Kidney epithelial cell (primary cell): ENCODE data around the gene CDKN2B-AS1. TPM values are rescaled to one million over a fixed set of nuclear protein-coding genes. Genes with fewer than 3 reads are reported as not detected.
"Not testable (repeated sequence)": the region's sequence is repeated elsewhere in the genome, so short reads cannot be mapped to it uniquely, and the experiment has no call there.

Source experiments
- DNase-seq: peaks from one replicate; pipeline ENCODE4 v3.0.0-alpha.2; 2010; ENCODE audit warnings: low read depth
- H3K27me3 ChIP-seq: 2 replicates; pipeline ENCODE4 v1.6.0; 2011; ENCODE audit warnings: low read length; ENCODE audit not compliant: control insufficient read depth, insufficient read depth
- H3K36me3 ChIP-seq: 2 replicates; pipeline ENCODE4 v1.5.1; 2011; ENCODE audit warnings: low read length; ENCODE audit not compliant: control insufficient read depth, insufficient read depth
- H3K4me3 ChIP-seq: 2 replicates; pipeline ENCODE4 v1.5.1; 2011; ENCODE audit warnings: low read depth, mild to moderate bottlenecking, control low read depth, low read length
- total RNA-seq: library from RNA; depleted of rRNA; stranded (reverse); fragments of >200 nt; gene quantifications from 2 replicates; pipeline ENCODE4 v1.2.3, GENCODE V29; 2015
- TF ChIP-seq, protein P1 (sequence below): IDR thresholded peaks from 2 replicates; pipeline ENCODE4 v1.5.1; 2011; ENCODE audit warnings: mild to moderate bottlenecking, moderate library complexity, low read length, control low read depth, inconsistent platforms; ENCODE audit not compliant: insufficient read depth, poor library complexity, severe bottlenecking

The CDKN2B-AS1 gene
- total RNA-seq, 1 donor from 2014 or later: 0.04 TPM

DNA sequence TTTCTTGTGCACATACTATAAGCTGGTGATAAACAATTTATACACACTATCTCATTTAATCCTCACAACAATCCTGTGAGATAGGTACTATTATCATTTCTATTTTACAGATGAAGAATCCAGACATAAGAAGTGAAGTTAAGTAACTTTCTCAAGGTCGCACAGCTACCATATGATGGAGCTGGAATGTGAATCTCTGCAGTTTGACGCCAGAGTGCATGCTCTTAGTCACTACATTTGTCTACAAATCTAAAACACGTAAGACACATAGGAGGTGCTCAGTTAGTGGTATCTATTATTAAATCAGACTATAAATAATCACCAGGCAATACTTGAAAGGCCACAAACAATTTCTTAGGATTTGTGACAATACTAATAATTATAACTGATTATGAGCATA lies 59.5 kb downstream of the CDKN2B-AS1 start:
- DNase-seq: no peak
- no peak overlapping the region for H3K4me3 ChIP-seq
- no peaks in the 10 kb centered on the region for H3K27me3 ChIP-seq
- H3K36me3 ChIP-seq: no peaks in the 10 kb centered on the region
- TF ChIP-seq, protein P1, sequence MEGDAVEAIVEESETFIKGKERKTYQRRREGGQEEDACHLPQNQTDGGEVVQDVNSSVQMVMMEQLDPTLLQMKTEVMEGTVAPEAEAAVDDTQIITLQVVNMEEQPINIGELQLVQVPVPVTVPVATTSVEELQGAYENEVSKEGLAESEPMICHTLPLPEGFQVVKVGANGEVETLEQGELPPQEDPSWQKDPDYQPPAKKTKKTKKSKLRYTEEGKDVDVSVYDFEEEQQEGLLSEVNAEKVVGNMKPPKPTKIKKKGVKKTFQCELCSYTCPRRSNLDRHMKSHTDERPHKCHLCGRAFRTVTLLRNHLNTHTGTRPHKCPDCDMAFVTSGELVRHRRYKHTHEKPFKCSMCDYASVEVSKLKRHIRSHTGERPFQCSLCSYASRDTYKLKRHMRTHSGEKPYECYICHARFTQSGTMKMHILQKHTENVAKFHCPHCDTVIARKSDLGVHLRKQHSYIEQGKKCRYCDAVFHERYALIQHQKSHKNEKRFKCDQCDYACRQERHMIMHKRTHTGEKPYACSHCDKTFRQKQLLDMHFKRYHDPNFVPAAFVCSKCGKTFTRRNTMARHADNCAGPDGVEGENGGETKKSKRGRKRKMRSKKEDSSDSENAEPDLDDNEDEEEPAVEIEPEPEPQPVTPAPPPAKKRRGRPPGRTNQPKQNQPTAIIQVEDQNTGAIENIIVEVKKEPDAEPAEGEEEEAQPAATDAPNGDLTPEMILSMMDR: no peak

DNA sequence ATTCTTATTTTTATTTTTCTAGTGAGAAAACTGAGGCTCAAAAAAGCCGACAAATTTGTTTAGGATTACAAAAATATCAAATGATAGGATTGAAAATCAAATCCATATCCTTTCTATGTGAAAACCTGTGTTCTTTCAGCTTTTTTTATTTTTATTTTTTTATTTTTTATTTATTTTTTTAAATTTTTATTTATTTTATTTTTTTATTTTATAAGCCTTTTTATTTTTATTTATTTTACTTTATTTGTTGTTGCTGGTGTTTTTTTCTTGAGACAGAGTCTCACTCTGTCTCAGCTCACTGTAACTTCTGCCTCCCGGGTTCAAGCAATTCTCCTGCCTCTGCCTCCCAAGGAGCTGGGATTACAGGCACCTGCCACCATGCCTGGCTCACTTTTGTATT lies 59.9 kb downstream of the CDKN2B-AS1 start:
- Histone ChIP-seq H3K4me3 (no peak overlapping the region), H3K27me3 (no peaks in the 10 kb centered on the region), H3K36me3 (no peaks in the 10 kb centered on the region)
- TF ChIP-seq, protein P1: no peak
- DNase-seq: no peak

DNA sequence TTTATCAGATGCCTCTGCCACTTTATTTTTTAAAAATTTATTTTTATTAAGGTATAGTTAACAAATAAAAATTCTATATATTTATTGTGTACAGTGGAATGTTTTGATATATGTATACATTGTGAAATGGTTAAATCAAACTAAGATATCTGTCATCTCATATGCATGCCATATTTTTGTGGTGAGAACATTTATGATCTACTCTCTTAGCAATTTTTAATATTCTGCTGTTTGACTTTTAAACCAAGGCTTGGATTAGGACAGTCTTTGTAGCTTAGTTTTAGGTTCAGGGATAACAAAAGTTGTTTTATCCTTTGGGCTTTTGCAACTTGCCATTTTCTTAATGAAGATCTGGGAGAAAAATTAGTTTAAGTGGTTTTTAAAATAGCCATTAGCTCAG lies 60.5 kb downstream of the CDKN2B-AS1 start:
- DNase-seq: no peak
- Histone ChIP-seq H3K4me3 (no peak overlapping the region), H3K27me3 (no peaks in the 10 kb centered on the region), H3K36me3 (no peaks in the 10 kb centered on the region)
- TF ChIP-seq, protein P1: no peak

DNA sequence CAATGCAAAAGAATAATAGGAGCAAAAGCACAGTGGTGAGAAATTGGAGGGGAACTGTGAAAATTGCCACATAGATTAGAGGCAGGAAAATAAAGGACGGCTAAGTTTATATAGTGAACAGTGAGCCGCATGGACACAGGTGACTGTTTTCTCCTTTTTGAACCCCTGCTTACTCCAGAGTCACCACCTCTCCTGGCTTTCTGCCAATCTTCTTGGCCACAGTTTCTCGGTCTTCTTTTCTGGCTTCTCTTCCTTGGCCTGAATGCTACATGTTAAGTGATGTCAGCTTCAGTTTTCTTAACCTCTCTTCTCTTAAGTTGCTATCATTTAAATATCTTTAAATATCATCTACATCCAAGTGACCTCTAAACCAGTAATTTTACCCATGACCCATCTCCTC lies 61.8 kb downstream of the CDKN2B-AS1 start:
- H3K4me3 ChIP-seq: no peak overlapping the region
- no peak for DNase-seq
- no peaks in the 10 kb centered on the region for H3K27me3 ChIP-seq
- no peaks in the 10 kb centered on the region for H3K36me3 ChIP-seq
- TF ChIP-seq, protein P1: no peak

DNA sequence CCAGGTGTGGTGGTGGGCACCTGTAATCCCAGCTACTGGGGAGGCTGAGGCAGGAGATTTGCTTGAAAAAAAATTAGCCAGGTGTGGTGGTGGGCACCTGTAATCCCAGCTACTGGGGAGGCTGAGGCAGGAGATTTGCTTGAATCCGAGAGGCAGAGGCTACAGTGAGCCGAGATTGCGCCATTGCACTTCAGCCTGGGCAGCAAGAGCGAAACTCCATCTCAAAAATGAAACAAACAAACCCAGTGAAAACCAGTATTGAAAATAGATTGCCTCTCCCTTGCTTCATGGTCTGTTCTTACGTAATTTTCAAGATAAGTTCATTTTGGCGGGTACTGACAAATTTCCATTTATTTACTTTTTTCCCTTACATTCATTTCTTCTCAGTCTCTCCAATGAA lies 63.4 kb downstream of the CDKN2B-AS1 start:
- H3K36me3 ChIP-seq, DNase-seq, H3K27me3 ChIP-seq, H3K4me3 ChIP-seq: not testable (repeated sequence)

DNA sequence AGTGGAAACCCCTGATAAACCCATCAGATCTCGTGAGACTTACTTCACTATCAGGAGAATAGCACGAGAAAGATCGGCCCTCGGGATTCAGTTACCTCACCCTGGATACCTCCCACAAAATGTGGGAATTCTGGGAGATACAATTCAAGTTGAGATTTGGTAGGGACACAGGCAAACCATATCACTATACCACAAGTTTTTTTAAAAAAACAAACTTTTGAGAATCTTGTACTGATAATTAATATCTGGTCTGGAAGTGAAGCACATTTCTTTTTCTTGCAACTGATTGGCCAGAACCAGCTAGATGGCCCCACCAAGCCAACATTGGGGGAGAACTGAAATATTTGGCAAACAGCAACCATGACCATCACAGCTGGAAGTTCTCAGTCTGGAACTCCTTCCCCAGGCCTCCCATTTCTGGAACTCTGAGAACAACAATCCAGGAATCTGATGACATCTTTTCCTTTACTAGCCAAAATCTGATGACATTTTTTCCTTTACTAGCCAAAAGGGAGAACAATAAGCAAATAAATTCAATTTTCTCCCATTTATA lies 66.3 kb downstream of the CDKN2B-AS1 start:
- H3K36me3 ChIP-seq: no peaks in the 10 kb centered on the region
- no peaks in the 10 kb centered on the region for H3K27me3 ChIP-seq
- H3K4me3 ChIP-seq: no peak overlapping the region
- DNase-seq: no peak
- TF ChIP-seq, protein P1: no peak

DNA sequence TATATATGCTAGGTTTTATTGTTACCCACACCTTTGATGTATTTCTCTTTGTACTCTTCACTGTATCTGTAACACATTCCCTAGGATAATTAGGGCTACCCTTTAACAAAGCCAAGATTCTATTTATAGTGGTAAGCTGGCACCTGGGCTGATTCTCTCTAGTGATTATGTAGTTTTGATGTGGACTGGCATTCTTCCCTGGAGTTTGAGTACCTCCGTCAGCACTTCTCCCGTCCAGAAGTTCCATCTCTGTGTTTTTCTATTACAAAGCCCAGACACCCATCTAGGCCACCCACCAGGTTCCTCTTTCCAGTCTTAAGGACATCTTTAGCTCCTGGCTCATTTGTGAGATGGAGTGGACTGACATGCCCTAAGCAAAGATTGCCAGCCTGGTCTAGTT lies 70.4 kb downstream of the CDKN2B-AS1 start:
- TF ChIP-seq, protein P1: no peak
- Histone ChIP-seq H3K36me3 (no peaks in the 10 kb centered on the region), H3K4me3 (no peak overlapping the region), H3K27me3 (no peaks in the 10 kb centered on the region)
- DNase-seq: no peak
